CD14-positive monocyte (primary cell): Measurements from ENCODE around the gene ZSWIM5. TPM values are rescaled to one million over a fixed set of nuclear protein-coding genes. Genes with fewer than 3 reads are reported as not detected.

ENCODE experiments used
- DNase-seq, 3 donors: peaks; one replicate each; pipeline ENCODE4 v3.0.0-alpha.2; 2011 to 2022
- H2AFZ ChIP-seq: 2 replicates; pipeline ENCODE4 v1.6.0; 2012; ENCODE audit warnings: mild to moderate bottlenecking, low read depth, low read length, inconsistent platforms; ENCODE audit not compliant: insufficient read depth, poor library complexity, severe bottlenecking
- H3K27ac ChIP-seq, 2 donors: 1 replicate in 1 of 2; 2 replicates in 1 of 2; pipeline ENCODE4 v1.5.1; 2012 to 2013; ENCODE audit warnings: low read length in 2 of 2, control low read depth in 1 of 2, inconsistent platforms in 1 of 2, low read depth in 1 of 2, mild to moderate bottlenecking in 1 of 2
- H3K27me3 ChIP-seq, 2 donors: one replicate each; pipeline versions ENCODE4 v1.6.0 to v1.6.1; 2011 to 2013; ENCODE audit warnings: low read length in 2 of 2; ENCODE audit not compliant: control insufficient read depth in 2 of 2, insufficient read depth in 2 of 2
- H3K36me3 ChIP-seq, 2 donors: replicated peaks in 1 of 2; 1 replicate in 1 of 2; 2 replicates in 1 of 2; pipeline versions ENCODE4 v1.5.1 to v1.6.1; 2012 to 2013; ENCODE audit warnings: low read length in 2 of 2, control low read depth in 1 of 2, inconsistent platforms in 1 of 2, mild to moderate bottlenecking in 1 of 2; ENCODE audit not compliant: insufficient read depth in 2 of 2, control insufficient read depth in 1 of 2
- H3K4me1 ChIP-seq, 2 donors: 1 replicate in 1 of 2; 2 replicates in 1 of 2; pipeline versions ENCODE4 v1.5.1 to v1.6.1; 2012 to 2013; ENCODE audit warnings: low read length in 2 of 2, control low read depth in 1 of 2, inconsistent platforms in 1 of 2, mild to moderate bottlenecking in 1 of 2, moderate library complexity in 1 of 2; ENCODE audit not compliant: insufficient read depth in 2 of 2, control insufficient read depth in 1 of 2
- H3K4me2 ChIP-seq: replicated peaks from 2 replicates; pipeline ENCODE3; 2012; ENCODE audit warnings: low read length, moderate library complexity, mild to moderate bottlenecking; ENCODE audit not compliant: poor library complexity, severe bottlenecking; ENCODE audit errors: extremely low read depth
- H3K4me3 ChIP-seq, 3 experiments: fragments of 200-600 bp in 1 of 3; sonication (generic) in 1 of 3; replicated peaks in 1 of 3; 1 replicate in 2 of 3; 2 replicates in 1 of 3; pipeline ENCODE4 v1.5.1; 2011 to 2013; ENCODE audit warnings: low read length in 3 of 3, mild to moderate bottlenecking in 3 of 3, control low read depth in 2 of 3, low read depth in 2 of 3, inconsistent platforms in 1 of 3, moderate library complexity in 1 of 3
- H3K79me2 ChIP-seq: 2 replicates; pipeline ENCODE4 v1.6.0; 2012; ENCODE audit warnings: mild to moderate bottlenecking, control low read depth, inconsistent platforms, low read length, moderate library complexity; ENCODE audit not compliant: insufficient read depth
- H3K9ac ChIP-seq: 2 replicates; pipeline ENCODE4 v1.6.0; 2017; ENCODE audit warnings: low read length, mild to moderate bottlenecking; ENCODE audit not compliant: insufficient read depth, poor library complexity, severe bottlenecking
- H3K9me3 ChIP-seq, 2 donors: replicated peaks in 1 of 2; 1 replicate in 1 of 2; 2 replicates in 1 of 2; pipeline versions ENCODE4 v1.5.1 to v1.6.1; 2012 to 2013; ENCODE audit warnings: low read length in 2 of 2, control low read depth in 1 of 2; ENCODE audit not compliant: control insufficient read depth in 1 of 2, insufficient read depth in 1 of 2
- H4K20me1 ChIP-seq: 2 replicates; pipeline ENCODE4 v1.6.0; 2012; ENCODE audit warnings: mild to moderate bottlenecking, low read length, control low read depth, moderate library complexity; ENCODE audit not compliant: insufficient read depth
- H3K27ac Mint-ChIP-seq, 7 donors: one replicate each; pipeline ENCODE4 v1.8.0; 2020; ENCODE audit warnings: mild to moderate bottlenecking in 7 of 7, mixed read lengths in 7 of 7, moderate library complexity in 6 of 7, inconsistent platforms in 2 of 7
- H3K27me3 Mint-ChIP-seq, 3 donors: one replicate each; pipeline ENCODE4 v1.8.0; 2021 to 2022; ENCODE audit warnings: low read depth in 3 of 3, mild to moderate bottlenecking in 3 of 3, mixed read lengths in 3 of 3, moderate library complexity in 3 of 3, inconsistent platforms in 1 of 3
- H3K36me3 Mint-ChIP-seq, 2 donors: one replicate each; pipeline ENCODE4 v1.8.0; 2020; ENCODE audit warnings: mixed read lengths in 2 of 2, inconsistent platforms in 1 of 2, mild to moderate bottlenecking in 1 of 2
- H3K4me1 Mint-ChIP-seq: one replicate; pipeline ENCODE4 v1.8.0; 2020; ENCODE audit warnings: mild to moderate bottlenecking, mixed read lengths
- H3K4me3 Mint-ChIP-seq, 2 donors: one replicate each; pipeline ENCODE4 v1.8.0; 2020; ENCODE audit warnings: mild to moderate bottlenecking in 2 of 2, mixed read lengths in 2 of 2, moderate library complexity in 1 of 2
- H3K9me3 Mint-ChIP-seq, 7 donors: one replicate each; pipeline ENCODE4 v1.8.0; 2020 to 2022; ENCODE audit warnings: mixed read lengths in 7 of 7, mild to moderate bottlenecking in 6 of 7, moderate library complexity in 6 of 7, inconsistent platforms in 2 of 7
- CTCF ChIP-seq: fragments of 200-600 bp; IDR thresholded peaks from one replicate; pipeline ENCODE4 v1.8.0; 2022; ENCODE audit warnings: antibody characterized with exemption, mild to moderate bottlenecking
- WGBS: methylation state at CpG from one replicate; pipeline ENCODE4 v1.1.5; 2013; ENCODE audit warnings: missing lambda C conversion rate; ENCODE audit not compliant: insufficient coverage; 5-methylcytosine and 5-hydroxymethylcytosine counted together
- intact Hi-C, 2 donors: fragments of 100-400 bp; cut with micrococcal nuclease; formaldehyde crosslinking; loops; one replicate each; pipeline versions ENCODE4 v1.15.0 to v1.15.1; 2023
- polyA plus RNA-seq, 3 donors: library from polyadenylated mRNA; depleted of rRNA in 1 of 3; unstranded in 2 of 3; stranded (reverse) in 1 of 3; fragments of 300-500 nt in 2 of 3; fragments of >200 nt in 1 of 3; fragmentation: Illumina TruSeq in 2 of 3; gene quantifications; 1 replicate in 2 of 3; 2 replicates in 1 of 3; pipeline ENCODE4 v1.2.3, GENCODE V29; 2012 to 2021

Gene ZSWIM5
- polyA plus RNA-seq, 3 donors: not detected

GRCh38 chr1:45097944-45098343 lies 108.5 kb downstream of the ZSWIM5 start:
- Mint-ChIP-seq H3K36me3 (no peaks in the 10 kb centered on the region), H3K27ac (no peak overlapping the region), H3K27me3 (peaks cover 0 to 3% (median 2%) of the 10 kb centered on the region in 3 donors), H3K4me1 (no peaks in the 10 kb centered on the region), H3K9me3 (peaks cover 0 to 3% (median 2%) of the 10 kb centered on the region in 7 donors), H3K4me3 (no peak overlapping the region)
- Histone ChIP-seq H3K4me3 (no peak overlapping the region), H3K4me2 (no peak overlapping the region), H3K27ac (no peak overlapping the region), H3K9me3 (no peaks in the 10 kb centered on the region), H3K4me1 (no peaks in the 10 kb centered on the region), H4K20me1 (no peaks in the 10 kb centered on the region), H2AFZ (no peak overlapping the region), H3K9ac (no peak overlapping the region), H3K36me3 (no peaks in the 10 kb centered on the region), H3K27me3 (no peaks in the 10 kb centered on the region), H3K79me2 (no peaks in the 10 kb centered on the region)
- TF ChIP-seq CTCF: no peak
- WGBS: 83% methylated on average over 1 of the region's 1 CpG
- intact Hi-C loops: no loop called here
- DNase-seq: no peak

DNA sequence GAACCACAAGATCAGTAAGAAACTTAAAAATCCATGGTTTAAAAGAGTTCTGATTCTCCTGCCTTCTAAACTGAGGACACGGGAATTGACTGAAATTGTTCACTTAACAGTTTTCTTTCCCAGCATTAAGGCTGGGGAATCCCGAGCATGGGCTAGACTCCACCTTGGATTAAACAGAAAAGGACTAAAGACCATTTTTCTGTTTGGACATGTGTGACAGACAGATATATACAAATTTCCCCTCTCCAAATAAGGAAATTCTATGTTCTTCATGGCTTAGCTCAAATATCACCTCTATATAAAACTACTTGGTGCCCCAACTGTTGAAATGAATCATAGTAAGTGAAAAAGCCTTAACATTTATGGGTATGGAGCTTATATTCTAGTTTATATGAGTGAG lies 109.3 kb downstream of the ZSWIM5 start:
- H3K9me3 Mint-ChIP-seq: peaks cover 0 to 3% (median 2%) of the 10 kb centered on the region in 7 donors
- no peak overlapping the region for H3K4me2 ChIP-seq
- no peaks in the 10 kb centered on the region for H4K20me1 ChIP-seq
- H3K36me3 ChIP-seq: no peaks in the 10 kb centered on the region
- H3K27me3 ChIP-seq: no peaks in the 10 kb centered on the region
- no CpG with 5 or more reads among the region's 2 CpGs for WGBS
- no peak for TF ChIP-seq CTCF
- intact Hi-C loops: no loop called here
- no peaks in the 10 kb centered on the region for H3K9me3 ChIP-seq
- H3K27ac Mint-ChIP-seq: no peak overlapping the region
- no peak overlapping the region for H2AFZ ChIP-seq
- H3K36me3 Mint-ChIP-seq: no peaks in the 10 kb centered on the region
- no peaks in the 10 kb centered on the region for H3K79me2 ChIP-seq
- no peaks in the 10 kb centered on the region for H3K4me1 Mint-ChIP-seq
- no peak overlapping the region for H3K4me3 Mint-ChIP-seq
- no peak for DNase-seq
- peaks cover 0 to 3% (median 2%) of the 10 kb centered on the region in 3 donors for H3K27me3 Mint-ChIP-seq
- no peak overlapping the region for H3K9ac ChIP-seq
- H3K4me3 ChIP-seq: no peak overlapping the region
- H3K4me1 ChIP-seq: no peaks in the 10 kb centered on the region
- no peak overlapping the region for H3K27ac ChIP-seq
